ENCODE measurements around the gene TMPRSS6.

- no peak for TF ChIP-seq CTCF (conservative IDR thresholded peaks at IDR 0.05; ENCODE audit: low read depth, low read length)
- TF ChIP-seq EZH2 (IDR thresholded peaks at IDR 0.05; ENCODE audit: low read length, unreplicated experiment) = no peak
- no peak for TF ChIP-seq EZH2phosphoT487 (IDR thresholded peaks at IDR 0.05; ENCODE audit: borderline replicate concordance, low read length)
These were observed 33.6 kb downstream of the TMPRSS6 start for GRCh38 chr22:37075822-37076433.
